A549 treated with Mapracorat at 1 μM for 4 hours (cell line): ENCODE data around the gene PDCD2. TPM values are rescaled to one million over a fixed set of nuclear protein-coding genes. Genes with fewer than 3 reads are reported as not detected.

Experiments
- total RNA-seq: library from RNA; stranded (reverse); fragments of 200-300 nt; extraction: Qiagen RNA extraction; gene quantifications from 5 replicates; pipeline ENCODE4 v1.2.3, GENCODE V29; 2022

The PDCD2 gene, protein sequence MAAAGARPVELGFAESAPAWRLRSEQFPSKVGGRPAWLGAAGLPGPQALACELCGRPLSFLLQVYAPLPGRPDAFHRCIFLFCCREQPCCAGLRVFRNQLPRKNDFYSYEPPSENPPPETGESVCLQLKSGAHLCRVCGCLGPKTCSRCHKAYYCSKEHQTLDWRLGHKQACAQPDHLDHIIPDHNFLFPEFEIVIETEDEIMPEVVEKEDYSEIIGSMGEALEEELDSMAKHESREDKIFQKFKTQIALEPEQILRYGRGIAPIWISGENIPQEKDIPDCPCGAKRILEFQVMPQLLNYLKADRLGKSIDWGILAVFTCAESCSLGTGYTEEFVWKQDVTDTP
- total RNA-seq = 48.7 to 53.4 TPM (median 50.2 TPM) in 5 replicates

DNA sequence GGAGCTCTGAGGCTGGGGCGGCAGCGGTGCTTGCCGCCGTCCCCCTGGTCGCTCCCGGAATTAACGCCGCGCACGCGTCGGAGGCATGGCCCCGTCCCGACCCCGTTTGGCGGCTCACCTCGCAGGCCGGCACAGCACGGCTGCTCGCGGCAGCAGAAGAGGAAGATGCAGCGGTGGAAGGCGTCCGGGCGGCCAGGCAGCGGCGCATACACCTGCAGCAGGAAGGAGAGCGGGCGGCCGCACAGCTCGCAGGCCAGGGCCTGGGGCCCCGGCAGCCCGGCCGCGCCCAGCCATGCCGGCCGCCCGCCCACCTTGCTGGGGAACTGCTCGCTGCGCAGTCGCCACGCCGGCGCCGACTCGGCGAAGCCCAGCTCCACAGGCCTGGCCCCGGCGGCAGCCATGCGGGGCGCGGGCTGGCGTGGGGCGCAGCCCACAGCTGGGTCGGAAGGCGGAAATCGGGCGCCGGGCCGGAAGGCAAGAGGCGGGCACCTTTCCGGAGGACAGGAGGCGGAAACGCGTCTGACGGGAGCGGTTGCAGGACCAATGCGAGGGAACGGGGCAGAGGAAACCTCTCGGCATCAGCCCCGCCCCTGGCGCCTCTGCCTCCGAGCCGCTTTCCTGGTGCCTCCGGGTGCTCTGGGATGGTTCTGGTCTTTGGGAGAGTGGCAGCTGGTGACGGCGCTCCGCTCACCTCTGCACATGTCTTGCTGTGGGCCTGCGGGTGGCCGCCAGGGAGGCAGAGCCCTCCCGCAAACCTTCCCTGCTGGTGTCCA lies at the start of gene PDCD2:
TSS of gene PDCD2 (minus strand) at position 457 of the 773 bp plus-strand sequence. CDS start at position 401, 56 bp downstream.

DNA sequence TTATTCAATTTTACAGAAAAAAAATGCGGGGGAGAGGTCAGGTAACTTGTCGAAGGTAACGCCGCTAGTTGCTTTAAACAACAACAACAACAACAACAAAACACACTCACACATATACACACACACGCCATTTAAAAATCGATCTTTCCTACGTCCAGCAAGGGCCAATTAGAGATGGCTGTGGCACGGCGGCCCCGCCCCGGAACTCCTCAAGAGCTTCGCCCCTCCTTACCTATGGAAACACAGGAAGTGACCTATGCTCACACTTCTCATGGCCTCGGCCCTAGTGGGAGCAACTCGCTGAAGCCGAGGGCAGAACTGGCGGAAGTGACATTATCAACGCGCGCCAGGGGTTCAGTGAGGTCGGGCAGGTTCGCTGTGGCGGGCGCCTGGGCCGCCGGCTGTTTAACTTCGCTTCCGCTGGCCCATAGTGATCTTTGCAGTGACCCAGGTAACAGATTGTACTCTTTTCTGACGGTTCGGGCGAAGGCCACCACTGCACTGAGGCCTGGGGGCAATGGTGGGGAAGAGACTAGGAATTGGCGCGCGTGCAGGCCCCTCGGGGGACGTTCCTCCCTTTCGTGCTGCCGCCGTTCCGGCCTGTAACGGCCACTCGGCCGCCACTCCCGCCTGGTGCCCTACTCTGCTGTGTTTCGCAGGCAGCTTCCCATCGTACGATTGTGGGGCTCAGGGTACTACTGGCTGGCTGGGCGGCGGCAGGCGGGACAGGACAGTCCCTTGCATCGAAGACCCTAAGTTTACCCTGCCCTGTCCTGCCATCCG lies 30.2 kb downstream of the PDCD2 start, which contains the start of gene TBP:
TSS of gene TBP (plus strand) at position 357 of the 783 bp plus-strand sequence. CDS start 2,661 bp downstream, outside the sequence.

DNA sequence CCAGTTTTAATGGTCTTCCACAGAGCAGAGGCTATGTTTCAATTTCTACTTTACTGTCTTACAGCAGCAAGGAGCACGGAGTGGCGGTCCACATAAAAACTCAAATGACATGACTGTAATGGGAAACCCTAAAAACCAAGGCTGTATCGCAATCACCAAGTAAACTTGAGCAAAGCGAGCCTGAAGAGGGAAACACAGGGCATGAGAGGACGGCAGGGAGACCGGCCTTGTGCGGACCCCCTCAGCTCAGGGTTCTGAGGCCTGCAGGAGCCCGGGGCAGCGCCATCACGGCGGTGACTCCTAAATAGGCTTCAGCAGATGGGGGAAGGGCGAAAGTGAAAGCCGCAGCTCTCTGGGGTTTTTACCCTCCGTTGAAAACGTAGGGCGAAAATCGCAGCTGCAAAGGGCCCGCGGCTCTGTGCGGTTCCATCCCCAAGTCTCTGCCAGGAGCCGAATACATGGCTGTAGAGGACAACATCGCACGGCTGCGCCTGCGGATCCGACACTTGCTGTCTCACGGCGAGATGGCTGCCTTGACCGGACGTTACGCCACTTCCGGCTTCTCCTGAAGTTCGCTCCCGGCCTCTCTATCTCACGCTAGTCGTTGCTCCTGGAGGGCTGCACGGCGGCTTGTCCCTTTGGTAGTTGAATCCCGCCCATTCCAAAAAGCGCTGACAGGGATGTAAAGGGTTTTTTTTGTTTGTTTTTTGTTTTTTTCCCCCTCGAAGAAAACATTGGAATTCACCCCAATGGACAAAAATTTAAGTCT lies 31.5 kb downstream of the PDCD2 start, which contains the start of gene PSMB1:
TSS of gene PSMB1 (minus strand) at position 543 of the 769 bp plus-strand sequence. CDS start at position 478, 65 bp downstream.

Other genes with a start within 250 kb of the PDCD2 start
- 238 to 252 TPM (median 244 TPM) in 5 replicates for gene PSMB1, start 31.3 kb downstream of the PDCD2 start, total RNA-seq
- gene TBP, start 30.3 kb downstream of the PDCD2 start, total RNA-seq = 15.0 to 16.9 TPM (median 15.8 TPM) in 5 replicates